Thymus (tissue), 11 donors: ENCODE measurements around the gene PPM1A. TPM values are rescaled to one million over a fixed set of nuclear protein-coding genes. Genes with fewer than 3 reads are reported as not detected.

Experiments used
- DNase-seq, 9 donors: peaks; one replicate each; pipeline ENCODE4 v3.0.0-alpha.2; 2013; ENCODE audit warnings: low spot score in 9 of 9, low read depth in 6 of 9, missing footprints in 1 of 9
- H3K27ac ChIP-seq, 2 donors: one replicate each; pipeline ENCODE4 v1.5.1; 2013; ENCODE audit warnings: control low read depth in 1 of 2, low read depth in 1 of 2, low read length in 1 of 2, mild to moderate bottlenecking in 1 of 2, moderate library complexity in 1 of 2
- H3K27me3 ChIP-seq, 2 donors: one replicate each; pipeline ENCODE4 v1.5.1; 2013; ENCODE audit warnings: low read length in 1 of 2; ENCODE audit not compliant: control insufficient read depth in 2 of 2, insufficient read depth in 1 of 2
- H3K36me3 ChIP-seq, 2 donors: one replicate each; pipeline ENCODE4 v1.5.1; 2013; ENCODE audit warnings: low read length in 1 of 2, mild to moderate bottlenecking in 1 of 2, moderate library complexity in 1 of 2; ENCODE audit not compliant: control insufficient read depth in 2 of 2, insufficient read depth in 2 of 2
- H3K4me1 ChIP-seq, 2 donors: one replicate each; pipeline ENCODE4 v1.5.1; 2013; ENCODE audit warnings: low read length in 2 of 2; ENCODE audit not compliant: control insufficient read depth in 2 of 2, insufficient read depth in 2 of 2
- H3K4me3 ChIP-seq, 2 donors: one replicate each; pipeline ENCODE4 v1.5.1; 2013; ENCODE audit warnings: low read length in 2 of 2, control low read depth in 1 of 2, mild to moderate bottlenecking in 1 of 2
- H3K9me3 ChIP-seq, 2 donors: one replicate each; pipeline ENCODE4 v1.5.1; 2013; ENCODE audit warnings: low read length in 1 of 2, mild to moderate bottlenecking in 1 of 2; ENCODE audit not compliant: control insufficient read depth in 2 of 2, insufficient read depth in 1 of 2
- WGBS: extraction: QIAGEN DNeasy Blood & Tissue Kit; methylation state at CpG from one replicate; pipeline ENCODE4 v1.1.7; 2013; 5-methylcytosine and 5-hydroxymethylcytosine counted together
- polyA plus RNA-seq: library from polyadenylated mRNA; stranded (reverse); fragments of 200-250 nt; gene quantifications from one replicate; pipeline ENCODE4 v1.2.3, GENCODE V29; 2013
- total RNA-seq: library from RNA; stranded (reverse); fragments of 120-200 nt; gene quantifications from one replicate; pipeline ENCODE4 v1.2.4, GENCODE V29; 2013
- donor health status: healthy.

Gene PPM1A
- total and polyA plus RNA-seq, 2 donors = 25.2 to 41.6 TPM

GRCh38 chr14:60221457-60221856, 27.6 kb upstream of the PPM1A start:
- H3K27ac ChIP-seq = no peak overlapping the region
- no peaks in the 10 kb centered on the region for H3K9me3 ChIP-seq
- H3K4me1 ChIP-seq = no peaks in the 10 kb centered on the region
- H3K4me3 ChIP-seq = no peak overlapping the region
- H3K27me3 ChIP-seq = no peaks in the 10 kb centered on the region
- no peaks in the 10 kb centered on the region for H3K36me3 ChIP-seq
- DNase-seq = no peak

- H3K36me3 ChIP-seq = no peaks in the 10 kb centered on the region
- no peaks in the 10 kb centered on the region for H3K27me3 ChIP-seq
- H3K4me3 ChIP-seq = no peak overlapping the region
- WGBS = 93% methylated on average over 4 of the region's 4 CpGs
- H3K4me1 ChIP-seq = no peaks in the 10 kb centered on the region
- H3K9me3 ChIP-seq = no peaks in the 10 kb centered on the region
- no peak overlapping the region for H3K27ac ChIP-seq
- no peak for DNase-seq
These were observed 26.2 kb upstream of the PPM1A start for GRCh38 chr14:60222820-60223219.

GRCh38 chr14:60225265-60225664, 23.8 kb upstream of the PPM1A start:
- Histone ChIP-seq H3K9me3 (no peaks in the 10 kb centered on the region), H3K27ac (no peak overlapping the region), H3K4me3 (no peak overlapping the region), H3K27me3 (no peaks in the 10 kb centered on the region), H3K36me3 (no peaks in the 10 kb centered on the region), H3K4me1 (no peaks in the 10 kb centered on the region)
- 74% methylated on average over 3 of the region's 3 CpGs for WGBS
- DNase-seq = no peak

GRCh38 chr14:60226298-60226697, 22.7 kb upstream of the PPM1A start:
- no peaks in the 10 kb centered on the region for H3K4me1 ChIP-seq
- DNase-seq = no peak
- no peaks in the 10 kb centered on the region for H3K27me3 ChIP-seq
- WGBS = 97% methylated on average over 2 of the region's 2 CpGs
- H3K4me3 ChIP-seq = no peak overlapping the region
- H3K27ac ChIP-seq = no peak overlapping the region
- H3K36me3 ChIP-seq = no peaks in the 10 kb centered on the region
- no peaks in the 10 kb centered on the region for H3K9me3 ChIP-seq

GRCh38 chr14:60227291-60227690, 21.7 kb upstream of the PPM1A start:
- H3K36me3 ChIP-seq = no peaks in the 10 kb centered on the region
- no peak overlapping the region for H3K27ac ChIP-seq
- no peak overlapping the region for H3K4me3 ChIP-seq
- DNase-seq = no peak
- WGBS = 100% methylated on average over 1 of the region's 1 CpG
- no peaks in the 10 kb centered on the region for H3K4me1 ChIP-seq
- no peaks in the 10 kb centered on the region for H3K27me3 ChIP-seq
- no peaks in the 10 kb centered on the region for H3K9me3 ChIP-seq

- Histone ChIP-seq H3K27ac (no peak overlapping the region), H3K36me3 (no peaks in the 10 kb centered on the region), H3K9me3 (no peaks in the 10 kb centered on the region), H3K4me1 (no peaks in the 10 kb centered on the region), H3K27me3 (no peaks in the 10 kb centered on the region), H3K4me3 (no peak overlapping the region)
- DNase-seq = no peak
These were observed 19.4 kb upstream of the PPM1A start for GRCh38 chr14:60229614-60230013.

- WGBS = 96% methylated on average over 1 of the region's 1 CpG
- Histone ChIP-seq H3K27me3 (no peaks in the 10 kb centered on the region), H3K36me3 (no peaks in the 10 kb centered on the region), H3K9me3 (no peaks in the 10 kb centered on the region), H3K4me1 (no peaks in the 10 kb centered on the region), H3K4me3 (no peak overlapping the region), H3K27ac (no peak overlapping the region)
- no peak for DNase-seq
These were observed 16.8 kb upstream of the PPM1A start for GRCh38 chr14:60232185-60232584.

- Histone ChIP-seq H3K27me3 (no peaks in the 10 kb centered on the region), H3K27ac (no peak overlapping the region), H3K4me3 (no peak overlapping the region), H3K36me3 (no peaks in the 10 kb centered on the region), H3K4me1 (no peaks in the 10 kb centered on the region), H3K9me3 (no peaks in the 10 kb centered on the region)
- 98% methylated on average over 3 of the region's 3 CpGs for WGBS
- DNase-seq = no peak
These were observed 15.8 kb upstream of the PPM1A start for GRCh38 chr14:60233251-60233650.

- Histone ChIP-seq H3K4me3 (no peak overlapping the region), H3K36me3 (no peaks in the 10 kb centered on the region), H3K27ac (no peak overlapping the region), H3K4me1 (no peaks in the 10 kb centered on the region), H3K9me3 (no peaks in the 10 kb centered on the region), H3K27me3 (no peaks in the 10 kb centered on the region)
- DNase-seq = no peak
These were observed 15.1 kb upstream of the PPM1A start for GRCh38 chr14:60233891-60234290.

GRCh38 chr14:60235440-60235839, 13.6 kb upstream of the PPM1A start:
- Histone ChIP-seq H3K27ac (no peak overlapping the region), H3K4me1 (no peaks in the 10 kb centered on the region), H3K36me3 (no peaks in the 10 kb centered on the region), H3K4me3 (no peak overlapping the region), H3K9me3 (no peaks in the 10 kb centered on the region), H3K27me3 (no peaks in the 10 kb centered on the region)
- DNase-seq = no peak
- WGBS = 96% methylated on average over 2 of the region's 2 CpGs
